Heart right ventricle (tissue), 16 donors: ENCODE data around the gene SIVA1. TPM values are rescaled to one million over a fixed set of nuclear protein-coding genes. Genes with fewer than 3 reads are reported as not detected.

Experiments
- ATAC-seq, 8 donors: fragments of 200-7000 bp; cut with Tn5 transposase; one replicate each; pipeline ENCODE4 v1.9.1; 2020; ENCODE audit warnings: mild to moderate bottlenecking in 8 of 8, moderate library complexity in 8 of 8, moderate number of reproducible peaks in 1 of 8
- DNase-seq, 2 donors: peaks; one replicate each; pipeline ENCODE4 v3.0.0-alpha.2; 2020
- H3K27ac ChIP-seq, 10 donors: fragments of 200-600 bp; sonication (generic) in 2 of 10; one replicate each; pipeline versions ENCODE4 v1.5.0 to v1.8.0; 2020 to 2022; ENCODE audit warnings: mild to moderate bottlenecking in 3 of 10
- H3K27me3 ChIP-seq, 7 donors: fragments of 200-600 bp; one replicate each; pipeline ENCODE4 v1.8.0; 2021 to 2022; ENCODE audit warnings: mild to moderate bottlenecking in 2 of 7
- H3K36me3 ChIP-seq, 9 donors: fragments of 200-600 bp; sonication (generic) in 1 of 9; one replicate each; pipeline versions ENCODE4 v1.5.0 to v1.8.0; 2020 to 2022; ENCODE audit warnings: mild to moderate bottlenecking in 2 of 9
- H3K4me1 ChIP-seq, 9 donors: fragments of 200-600 bp; sonication (generic) in 1 of 9; one replicate each; pipeline versions ENCODE4 v1.5.0 to v1.8.0; 2020 to 2022; ENCODE audit warnings: mild to moderate bottlenecking in 4 of 9
- H3K4me3 ChIP-seq, 10 donors: fragments of 200-600 bp; sonication (generic) in 2 of 10; one replicate each; pipeline versions ENCODE4 v1.5.0 to v1.8.0; 2020 to 2022; ENCODE audit warnings: mild to moderate bottlenecking in 7 of 10, moderate library complexity in 2 of 10
- H3K9me3 ChIP-seq, 11 donors: fragments of 200-600 bp in 10 of 11; sonication (generic) in 2 of 11; one replicate each; pipeline versions ENCODE4 v1.5.0 to v1.8.0; 2013 to 2022; ENCODE audit warnings: mild to moderate bottlenecking in 2 of 11, control low read depth in 1 of 11, moderate library complexity in 1 of 11
- WGBS, 2 donors: extraction: QIAGEN DNeasy Blood & Tissue Kit; methylation state at CpG; one replicate each; pipeline ENCODE4 v1.1.7; 2013; ENCODE audit warnings: inconsistent platforms in 1 of 2; 5-methylcytosine and 5-hydroxymethylcytosine counted together
- intact Hi-C, 10 donors: fragments of 100-400 bp; cut with DNase I; formaldehyde crosslinking; loops; one replicate each; pipeline versions ENCODE4 v1.11.1 to v1.14.2; 2022
- polyA plus RNA-seq, 2 donors: library from polyadenylated mRNA; stranded (reverse); fragments of 200-250 nt; gene quantifications; one replicate each; pipeline ENCODE4 v1.2.3, GENCODE V29; 2013
- total RNA-seq, 10 donors: library from RNA; stranded (reverse); fragmentation: NEBNext Ultra II Directional in 3 of 10; extraction: Animal tissue kit (Norgen Biotek cat#: 25700) in 3 of 10; gene quantifications; one replicate each; pipeline versions ENCODE4 v1.2.1 to v1.2.4, GENCODE V29; 2021 to 2023
- TF ChIP-seq, protein P1 (sequence below), 9 donors: fragments of 200-600 bp; sonication (generic) in 2 of 9; IDR thresholded peaks; one replicate each; pipeline versions ENCODE4 v1.5.0 to v1.8.0; 2021 to 2022; ENCODE audit warnings: antibody characterized with exemption in 9 of 9, mild to moderate bottlenecking in 5 of 9, moderate library complexity in 1 of 9
- donor health status: Arrhythmogenic right ventricular cardiomyopathy.
- donor health status: ischemic (EF 13 %, LVEDD 7.1; RV severe dilation, severe dysfunction).
- donor health status: healthy with polysubstance abuse.
- donor health status: DM: no; HTN: yes; CAD: no.
- donor health status: DM: no; HTN: no; CAD: no.
- donor health status: ischemic (EF 25% LVEDD 6.9; RV normal size, moderate dysfunction).
- donor health status: ischemic (EF 25% LVEDD 5.7; RV mildly dilated, moderate dysfunction).
- donor health status: healthy.
- donor health status: DM: yes; HTN: yes; CAD: no.
- donor health status: Ischemic cardiomyopathy.
- donor health status: ischemic (EF 35%, LVEDD 5.7; RV mildly dilated, moderate dysfunction).
- donor health status: nonischemic (EF 11% LVEDD 7.7; RV severe dilation, severe dysfunction).
- donor health status: DM: yes; HTN: yes; CAD: no.
- donor health status: PGD.
- donor health status: ischemic (EF 29% LVEDD 5.4; RV normal size, mild dysfunction).
- donor health status: nonischemic (EF 23%, LVEDD 6.1; RV moderate dilation, normal function).

The SIVA1 gene
- total and polyA plus RNA-seq, 12 donors = 43.3 to 203 (median 53.0) TPM

DNA sequence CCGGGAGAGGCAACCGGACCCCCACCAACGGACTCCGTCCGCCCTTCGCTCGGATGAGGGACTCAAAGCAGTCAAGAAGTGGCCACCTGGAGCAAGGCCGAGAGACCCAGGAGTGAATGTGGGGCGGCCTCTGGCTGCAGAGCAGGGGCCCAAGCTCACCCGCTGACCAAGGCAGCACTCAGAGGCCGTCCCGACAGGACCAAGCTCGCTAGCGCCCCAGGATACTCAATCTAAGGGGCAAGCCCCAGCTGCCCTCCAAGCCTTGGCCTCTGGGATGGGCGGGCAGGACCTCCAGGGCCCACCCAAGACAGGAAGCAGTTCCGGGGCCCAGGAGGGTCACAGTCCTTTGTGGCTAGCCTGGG, 41.7 kb downstream of the SIVA1 start:
- H3K9me3 ChIP-seq = no peaks in the 10 kb centered on the region
- H3K4me1 ChIP-seq = peaks cover 31 to 79% (median 60%) of the 10 kb centered on the region in 9 donors
- 2 to 4% methylated on average over 16 of the region's 16 CpGs for WGBS, 2 donors
- DNase-seq = no peak
- peaks cover 0 to 31% (median 4%) of the 10 kb centered on the region in 9 donors for H3K36me3 ChIP-seq
- TF ChIP-seq, protein P1, sequence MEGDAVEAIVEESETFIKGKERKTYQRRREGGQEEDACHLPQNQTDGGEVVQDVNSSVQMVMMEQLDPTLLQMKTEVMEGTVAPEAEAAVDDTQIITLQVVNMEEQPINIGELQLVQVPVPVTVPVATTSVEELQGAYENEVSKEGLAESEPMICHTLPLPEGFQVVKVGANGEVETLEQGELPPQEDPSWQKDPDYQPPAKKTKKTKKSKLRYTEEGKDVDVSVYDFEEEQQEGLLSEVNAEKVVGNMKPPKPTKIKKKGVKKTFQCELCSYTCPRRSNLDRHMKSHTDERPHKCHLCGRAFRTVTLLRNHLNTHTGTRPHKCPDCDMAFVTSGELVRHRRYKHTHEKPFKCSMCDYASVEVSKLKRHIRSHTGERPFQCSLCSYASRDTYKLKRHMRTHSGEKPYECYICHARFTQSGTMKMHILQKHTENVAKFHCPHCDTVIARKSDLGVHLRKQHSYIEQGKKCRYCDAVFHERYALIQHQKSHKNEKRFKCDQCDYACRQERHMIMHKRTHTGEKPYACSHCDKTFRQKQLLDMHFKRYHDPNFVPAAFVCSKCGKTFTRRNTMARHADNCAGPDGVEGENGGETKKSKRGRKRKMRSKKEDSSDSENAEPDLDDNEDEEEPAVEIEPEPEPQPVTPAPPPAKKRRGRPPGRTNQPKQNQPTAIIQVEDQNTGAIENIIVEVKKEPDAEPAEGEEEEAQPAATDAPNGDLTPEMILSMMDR (IDR thresholded peaks at IDR 0.05) = peak in 3 of 9 donors; percentile 17 to 29 (median 23)
- peak overlapping the region; percentile 64 to 92 (median 84) for H3K4me3 ChIP-seq
- ATAC-seq = peak in 5 of 8 donors; percentile 4 to 25 (median 17)
- intact Hi-C loops = loop anchor here in 4 of 10 donors (2.0 to 5.0 kb wide), 3 partner anchors 26 to 42 kb away; partner anchors contain the start of gene SIVA1 (in 2 of the 4)
- H3K27me3 ChIP-seq = no peaks in the 10 kb centered on the region
- peak overlapping the region; percentile 63 to 94 (median 88) for H3K27ac ChIP-seq

- TF ChIP-seq, protein P1 (IDR thresholded peaks at IDR 0.05) = no peak
- Histone ChIP-seq H3K4me3 (peak within 1 kb of the TSS; percentile 64 to 92 (median 84)), H3K27me3 (no peaks in the 10 kb centered on the region), H3K4me1 (peaks cover 34 to 80% (median 64%) of the 10 kb centered on the region in 9 donors), H3K27ac (peak within 1 kb of the TSS; percentile 77 to 99 (median 92)), H3K36me3 (peaks cover 0 to 25% (median 4%) of the 10 kb centered on the region in 9 donors), H3K9me3 (no peaks in the 10 kb centered on the region)
- intact Hi-C loops = loop anchor here in 4 of 10 donors (2.0 to 5.0 kb wide), 3 partner anchors 26 to 43 kb away; partner anchors contain the start of gene SIVA1 (in 2 of the 4)
- ATAC-seq = peak in 2 of 8 donors; percentile 8 to 17
- DNase-seq = no peak
- WGBS, 2 donors = 0 to 1% methylated on average over 67 to 121 of the region's 124 CpGs
Measured at GRCh38 chr14:104794993-104795780, 42.2 kb downstream of the SIVA1 start, which contains the start of gene AKT1. Gene AKT1, minus strand, starts transcription at chr14:104795748. Its CDS starts 3,105 bp downstream, at chr14:104792643.

DNA sequence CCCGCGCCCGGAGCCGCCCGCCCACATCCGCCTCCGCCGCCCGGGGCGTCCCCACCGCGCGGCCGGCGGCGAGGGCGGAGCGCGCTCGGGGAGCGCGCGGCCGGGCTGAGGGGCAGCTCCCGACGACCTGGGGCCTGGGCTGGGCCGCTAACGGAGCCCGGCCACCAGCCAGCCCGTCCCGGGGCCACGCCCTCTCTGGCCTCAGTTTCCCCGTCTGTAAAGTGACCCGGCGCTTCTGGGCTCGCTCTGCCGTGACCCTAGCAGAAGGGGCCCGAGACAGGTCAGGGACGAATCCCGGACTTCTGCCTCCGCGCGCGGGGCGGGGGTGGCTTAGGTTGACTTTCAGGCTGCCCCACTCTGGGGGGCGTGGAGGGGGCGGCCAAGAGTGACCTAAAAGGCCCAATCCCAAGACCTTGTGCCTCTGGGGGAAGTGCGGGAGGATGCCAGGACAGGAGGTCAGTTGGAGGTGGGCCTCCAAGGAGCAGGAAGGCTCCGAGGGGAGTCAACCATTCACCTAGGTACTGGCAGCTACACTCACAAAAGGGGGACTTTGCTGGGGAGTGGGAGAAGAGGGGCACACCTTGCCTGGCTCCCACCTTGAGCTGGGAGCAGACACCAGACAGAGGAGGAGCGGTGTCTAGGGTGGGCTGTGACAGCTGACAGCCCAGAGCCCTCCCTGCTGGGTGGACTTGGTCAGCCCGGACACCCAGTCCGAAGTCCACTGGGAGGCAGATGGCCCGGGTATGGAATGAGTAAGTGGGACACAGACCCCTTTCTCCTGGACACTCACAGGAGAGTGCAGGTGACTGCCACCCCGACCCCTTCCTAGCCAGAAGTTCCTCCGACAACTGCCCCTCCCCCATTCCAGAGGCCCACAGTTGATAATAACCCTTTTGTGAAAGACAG, 43.1 kb downstream of the SIVA1 start:
- peaks cover 0 to 16% (median 4%) of the 10 kb centered on the region in 9 donors for H3K36me3 ChIP-seq
- ATAC-seq (peak in 7 of 8 donors; percentile 4 to 62 (median 31)), DNase-seq (peak; percentile 50 to 76)
- H3K4me3 ChIP-seq = peak overlapping the region; percentile 36 to 70 (median 58)
- intact Hi-C loops = loop anchor here in 1 of 10 donors (2.0 kb wide), 1 partner anchor 27 kb away; no protein-coding TSS in a partner anchor
- no peaks in the 10 kb centered on the region for H3K9me3 ChIP-seq
- H3K27ac ChIP-seq = peak overlapping the region; percentile 77 to 99 (median 92)
- TF ChIP-seq, protein P1 (IDR thresholded peaks at IDR 0.05) = no peak
- H3K27me3 ChIP-seq = no peaks in the 10 kb centered on the region
- H3K4me1 ChIP-seq = peaks cover 34 to 77% (median 66%) of the 10 kb centered on the region in 9 donors
- 11 to 18% methylated on average over 39 to 55 of the region's 55 CpGs for WGBS, 2 donors

- ATAC-seq (no peak), DNase-seq (no peak)
- no peaks in the 10 kb centered on the region for H3K9me3 ChIP-seq
- no peaks in the 10 kb centered on the region for H3K27me3 ChIP-seq
- WGBS, 2 donors = 85 to 89% methylated on average over 6 of the region's 6 CpGs
- H3K36me3 ChIP-seq = peaks cover 0 to 10% (median under 1%) of the 10 kb centered on the region in 9 donors
- H3K27ac ChIP-seq = peak overlapping the region in 6 of 10 donors; percentile 91 to 99 (median 94)
- H3K4me3 ChIP-seq = no peak overlapping the region
- TF ChIP-seq, protein P1 (IDR thresholded peaks at IDR 0.05) = no peak
- intact Hi-C loops = no loop called here
- peaks cover 37 to 78% (median 72%) of the 10 kb centered on the region in 9 donors for H3K4me1 ChIP-seq
Measured at GRCh38 chr14:104796687-104797081, 43.7 kb downstream of the SIVA1 start.
